HG03064 (cell line): Measurements from ENCODE around the gene P3H4.
"Not testable (repeated sequence)": the region's sequence is repeated elsewhere in the genome, so short reads cannot be mapped to it uniquely, and the experiment has no call there.

Experiments used
- ATAC-seq: cut with Tn5 transposase; IDR thresholded peaks from one replicate; pipeline ENCODE4 v1.9.1; 2021; ENCODE audit warnings: low read depth; ENCODE audit not compliant: unreplicated experiment

The P3H4 gene

GRCh38 chr17:41796121-41796895 lies 15.4 kb downstream of the P3H4 start:
- no peak for ATAC-seq

GRCh38 chr17:41794540-41794975 lies 17.2 kb downstream of the P3H4 start:
- ATAC-seq, result no peak

GRCh38 chr17:41793784-41794539 lies 17.8 kb downstream of the P3H4 start:
- ATAC-seq, result no peak

GRCh38 chr17:41792845-41793783 lies 18.6 kb downstream of the P3H4 start:
- ATAC-seq, result no peak

GRCh38 chr17:41787021-41787418 lies 24.7 kb downstream of the P3H4 start:
- no peak for ATAC-seq

GRCh38 chr17:41786227-41787020 lies 25.3 kb downstream of the P3H4 start, which contains the start of gene JUP:
Gene JUP (minus strand): TSS chr17:41786711. CDS start chr17:41771854, 14,857 bp downstream.
- no peak for ATAC-seq

- no peak for ATAC-seq
Measured at GRCh38 chr17:41785859-41786226, 25.9 kb downstream of the P3H4 start.

GRCh38 chr17:41785091-41785858 lies 26.5 kb downstream of the P3H4 start:
- no peak for ATAC-seq

- no peak for ATAC-seq
Measured at GRCh38 chr17:41784207-41784744, 27.5 kb downstream of the P3H4 start.

GRCh38 chr17:41782142-41782541 lies 29.6 kb downstream of the P3H4 start:
- no peak for ATAC-seq

- ATAC-seq, result no peak
Measured at GRCh38 chr17:41781404-41782110, 30.2 kb downstream of the P3H4 start.

- ATAC-seq, result no peak
Measured at GRCh38 chr17:41779954-41780353, 31.8 kb downstream of the P3H4 start.

GRCh38 chr17:41777574-41778188 lies 34.1 kb downstream of the P3H4 start:
- ATAC-seq, result no peak

GRCh38 chr17:41777157-41777573 lies 34.6 kb downstream of the P3H4 start:
- ATAC-seq, result no peak

- not testable (repeated sequence) for ATAC-seq
Measured at GRCh38 chr17:41776262-41776900, 35.4 kb downstream of the P3H4 start.

- no peak for ATAC-seq
Measured at GRCh38 chr17:41775394-41776226, 36.1 kb downstream of the P3H4 start.
